ENCODE measurements around the gene ECEL1.
"Not testable (repeated sequence)": the region's sequence is repeated elsewhere in the genome, so short reads cannot be mapped to it uniquely, and the experiment has no call there.

The ECEL1 gene

GRCh38 chr2:232487385-232488096, at the start of gene ECEL1:
Gene ECEL1 (minus strand): TSS chr2:232487834. CDS start chr2:232486653, 1,181 bp downstream.
- DNase-seq: peak; percentile 7

- DNase-seq: no peak
Measured at GRCh38 chr2:232537079-232537478, 49.4 kb upstream of the ECEL1 start.

GRCh38 chr2:232535761-232536530, 48.3 kb upstream of the ECEL1 start:
- DNase-seq: no peak

- DNase-seq: no peak
Measured at GRCh38 chr2:232534940-232535651, 47.5 kb upstream of the ECEL1 start.

- no peak for DNase-seq
Measured at GRCh38 chr2:232533944-232534710, 46.5 kb upstream of the ECEL1 start.

GRCh38 chr2:232532821-232533220, 45.2 kb upstream of the ECEL1 start:
- DNase-seq: not testable (repeated sequence)

GRCh38 chr2:232532419-232532818, 44.8 kb upstream of the ECEL1 start:
- DNase-seq: no peak

- DNase-seq: no peak
Measured at GRCh38 chr2:232530626-232531260, 43.1 kb upstream of the ECEL1 start.

GRCh38 chr2:232529806-232530547, 42.3 kb upstream of the ECEL1 start:
- no peak for DNase-seq

- no peak for DNase-seq
Measured at GRCh38 chr2:232528746-232529460, 41.3 kb upstream of the ECEL1 start.

GRCh38 chr2:232527905-232528470, 40.4 kb upstream of the ECEL1 start:
- no peak for DNase-seq

GRCh38 chr2:232526372-232526941, 38.8 kb upstream of the ECEL1 start:
- no peak for DNase-seq

GRCh38 chr2:232525791-232526371, 38.2 kb upstream of the ECEL1 start, which contains the start of gene CHRND:
Gene CHRND (plus strand): TSS chr2:232526160. CDS start chr2:232526216, 56 bp downstream.
- no peak for DNase-seq

- DNase-seq: no peak
Measured at GRCh38 chr2:232525199-232525598, 37.6 kb upstream of the ECEL1 start.

- no peak for DNase-seq
Measured at GRCh38 chr2:232524771-232525170, 37.1 kb upstream of the ECEL1 start.

- DNase-seq: peak; percentile 2
Measured at GRCh38 chr2:232523682-232524597, 36.3 kb upstream of the ECEL1 start.

GRCh38 chr2:232523402-232523681, 35.7 kb upstream of the ECEL1 start:
- no peak for DNase-seq

- no peak for DNase-seq
Measured at GRCh38 chr2:232522623-232523401, 35.2 kb upstream of the ECEL1 start.

Measured in NCI-H1092 treated with DMSO at 0.1 percent for 48 hours (cell line).